Inflammatory macrophage treated with lipopolysaccharide for 1 hour (primary cell): Measurements from ENCODE around the gene GALNTL6.
A peak's percentile ranks its signal among the peaks of the same experiment; 100 is the strongest.

Experiments
- DNase-seq, 2 donors: peaks; one replicate each; pipeline ENCODE4 v3.0.0-alpha.2; 2020 to 2022

Gene GALNTL6

DNA sequence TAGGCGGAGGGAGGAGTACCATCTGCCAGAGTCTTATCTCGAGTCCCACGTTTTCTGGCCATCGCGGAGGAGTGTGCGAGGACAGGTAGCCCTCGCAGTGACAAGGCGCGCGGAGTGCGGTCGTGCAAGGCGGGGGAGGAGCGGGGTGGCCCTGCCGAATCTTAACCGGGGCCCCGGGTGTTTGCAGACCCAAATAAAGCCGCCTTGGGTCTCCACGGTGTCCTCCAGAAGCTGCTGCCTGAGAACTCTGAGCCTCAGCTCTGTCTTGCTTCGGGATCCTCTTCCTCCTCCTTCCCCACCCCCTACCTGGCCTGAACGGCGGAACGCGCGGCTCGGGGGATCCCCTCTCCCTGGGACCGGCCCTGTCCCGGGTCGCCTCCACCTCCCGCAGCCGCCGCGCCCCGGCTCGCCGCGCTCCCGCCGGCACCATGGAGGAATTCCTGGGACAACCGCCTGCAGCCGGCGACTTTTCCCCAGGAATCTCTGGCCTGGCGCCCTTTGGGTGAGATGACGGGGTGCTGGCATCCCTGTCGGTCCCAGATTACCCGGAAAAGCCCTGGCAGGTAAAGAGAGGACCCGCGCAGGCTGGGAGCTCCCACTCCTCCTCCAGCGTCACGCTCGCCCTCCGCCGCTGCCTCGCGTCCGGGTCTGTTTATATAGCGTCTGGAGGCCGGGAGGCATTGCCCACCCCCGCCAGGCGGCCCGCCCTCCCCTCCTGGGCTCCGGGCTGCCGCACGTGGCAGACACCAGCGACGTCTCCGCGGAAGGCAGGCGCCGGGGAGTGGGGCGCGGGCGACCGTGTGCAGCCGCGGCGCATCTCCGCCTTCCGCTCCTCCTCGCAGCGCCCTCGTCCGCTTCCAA, at the start of gene GALNTL6:
Gene GALNTL6, plus strand, starts transcription at position 740 of the 861 bp plus-strand sequence.
- no peak for DNase-seq

DNA sequence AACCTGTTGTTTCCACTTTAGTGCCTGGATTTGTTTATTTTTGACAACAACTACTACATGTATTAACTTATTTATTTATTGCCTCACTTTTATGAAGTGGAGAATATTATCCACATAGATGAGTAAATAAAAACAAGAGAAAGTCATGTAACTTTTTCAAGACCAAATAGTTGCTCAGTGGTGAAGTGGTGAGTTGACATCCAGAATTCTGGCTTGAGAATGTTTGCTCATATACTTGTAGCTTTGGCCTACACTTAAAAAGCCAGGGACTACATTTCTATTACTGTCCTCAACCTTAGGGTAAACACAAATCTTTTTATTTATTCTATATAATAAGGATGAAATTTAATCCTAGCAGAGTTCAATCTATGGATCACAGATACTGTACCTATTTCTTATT, 47.7 kb upstream of the GALNTL6 start:
- no peak for DNase-seq

DNA sequence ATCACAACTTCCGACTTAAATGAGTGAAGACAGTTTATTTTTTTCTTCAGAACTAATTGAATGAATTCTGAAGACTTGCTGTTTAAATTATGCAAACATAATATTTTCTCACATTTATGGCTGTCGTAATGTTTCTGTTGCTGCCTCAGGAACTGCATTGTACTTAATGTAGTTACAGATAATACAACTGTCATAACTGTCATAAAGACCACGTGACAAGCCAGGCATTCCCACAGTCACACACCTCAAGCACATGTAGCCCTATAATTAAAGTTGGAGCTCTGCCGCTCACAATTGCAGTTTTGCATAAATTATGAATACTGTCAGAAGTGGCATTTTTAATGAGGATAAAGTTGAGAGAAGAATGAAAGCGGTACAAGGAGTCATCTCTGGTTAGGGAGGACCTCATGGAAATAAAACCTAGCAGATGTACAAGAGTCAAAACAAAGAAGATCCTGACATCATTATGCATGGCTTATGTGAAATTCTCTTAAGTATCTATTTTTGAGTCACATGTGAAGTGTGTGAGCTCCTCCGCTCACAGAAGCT, 38.5 kb upstream of the GALNTL6 start:
- no peak for DNase-seq

DNA sequence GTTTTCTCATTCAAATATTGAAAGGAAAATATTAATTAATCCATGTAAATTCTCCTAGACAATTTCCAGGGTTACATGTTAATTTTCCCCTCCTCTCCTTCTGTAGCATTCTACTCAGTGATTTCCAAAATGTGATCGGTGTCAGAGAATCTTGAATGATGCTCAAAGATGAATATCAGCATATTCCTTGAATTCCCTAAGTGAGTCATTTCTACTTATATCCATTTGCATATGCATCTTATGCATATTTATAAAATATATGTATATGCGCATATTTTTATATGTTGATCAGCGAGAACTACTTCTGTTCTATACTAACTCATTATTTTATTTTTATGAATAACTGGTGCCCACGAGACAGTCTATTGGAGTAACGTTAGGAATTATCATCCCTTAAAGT, 33.9 kb upstream of the GALNTL6 start:
- DNase-seq: no peak

DNA sequence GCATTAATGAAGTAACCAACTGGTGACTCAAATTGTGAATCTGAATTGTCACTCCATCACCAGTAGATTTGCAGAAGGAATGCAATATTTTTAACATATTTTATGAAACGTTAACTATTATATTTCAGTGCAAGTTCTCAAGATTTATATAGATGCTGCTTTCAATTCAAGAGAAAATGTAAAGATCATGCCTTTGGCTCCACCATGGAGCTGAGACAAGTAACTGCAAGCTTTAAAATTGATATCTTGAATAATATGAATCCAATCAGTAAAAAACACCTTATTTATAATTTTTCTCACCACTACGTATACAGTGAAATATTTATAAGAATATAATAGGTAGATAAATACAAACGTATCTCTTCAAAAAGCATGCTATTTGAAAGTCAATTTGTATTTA, 27.8 kb upstream of the GALNTL6 start:
- no peak for DNase-seq

DNA sequence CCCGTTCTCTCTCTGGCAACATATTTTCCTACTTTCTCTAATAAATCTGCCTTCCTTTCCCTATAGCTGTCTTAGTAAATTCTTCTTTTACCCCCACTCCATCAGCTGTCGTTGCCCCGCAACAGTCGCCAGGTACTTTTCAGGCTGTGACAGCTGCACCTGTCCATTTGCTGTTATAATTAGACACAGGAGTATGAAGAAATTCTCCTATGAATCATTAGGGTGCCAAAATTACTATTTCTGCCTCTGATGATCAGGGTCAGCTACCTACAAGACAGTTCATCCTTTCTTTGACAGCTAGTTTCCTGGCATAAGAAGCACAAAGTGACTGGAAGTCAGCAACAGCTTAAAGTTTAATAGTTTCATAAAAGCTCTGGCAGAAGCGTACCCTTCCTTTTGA, 19.5 kb upstream of the GALNTL6 start:
- no peak for DNase-seq

DNA sequence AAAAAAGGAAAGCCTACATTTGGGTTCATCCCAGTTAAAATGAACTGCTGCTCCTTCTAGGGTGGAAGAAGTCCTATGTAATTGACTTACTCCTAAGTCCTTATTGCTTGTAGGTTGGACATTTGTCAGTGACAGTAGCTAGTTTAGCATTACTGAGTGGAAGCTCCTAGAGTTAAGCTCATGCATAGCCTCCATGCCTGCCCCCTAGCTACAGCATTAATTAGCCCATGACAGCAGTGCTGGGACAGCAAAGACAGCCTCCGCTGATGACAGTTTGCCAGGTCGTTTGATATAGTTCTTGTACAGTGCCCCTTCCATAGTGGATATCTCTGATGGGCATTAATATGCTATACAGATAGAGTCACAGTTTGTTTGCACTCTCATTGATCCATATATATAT, 18.7 kb upstream of the GALNTL6 start:
- DNase-seq: no peak

DNA sequence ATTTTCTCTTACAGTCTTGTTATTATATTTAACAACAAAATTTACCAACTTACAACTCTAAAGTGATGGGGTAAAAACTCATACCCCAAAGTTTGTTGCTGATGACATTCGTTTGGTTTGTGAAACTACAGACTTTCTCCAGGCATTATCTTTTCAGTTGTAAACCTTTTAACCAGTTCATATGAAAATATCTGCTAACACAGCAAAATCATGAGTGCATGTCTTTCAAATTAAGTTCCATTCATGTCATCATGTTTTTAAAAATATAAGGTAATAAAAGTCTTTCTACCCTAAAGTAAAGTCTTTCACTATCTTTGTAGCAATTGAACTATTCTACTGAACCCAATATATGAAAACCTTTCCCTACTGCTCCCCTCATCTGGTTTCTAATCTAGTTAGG, 3.4 kb upstream of the GALNTL6 start:
- DNase-seq: no peak

DNA sequence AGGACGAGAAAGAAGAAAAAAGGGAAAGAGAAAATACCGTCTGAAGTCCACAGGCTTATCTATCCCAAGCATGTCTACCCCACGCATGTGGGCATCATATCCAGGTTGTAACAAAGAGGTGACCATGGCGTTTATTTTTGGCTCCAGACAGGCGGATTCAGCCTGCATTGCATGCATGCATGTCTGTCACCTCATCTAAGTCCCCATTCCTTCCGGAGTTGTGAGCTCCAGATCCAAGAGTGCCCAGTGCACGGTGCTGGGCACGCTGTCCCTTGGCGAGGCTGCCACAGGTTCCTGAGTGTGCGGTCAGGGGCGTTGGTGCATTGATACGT, 905 bp upstream of the GALNTL6 start:
- DNase-seq: no peak

DNA sequence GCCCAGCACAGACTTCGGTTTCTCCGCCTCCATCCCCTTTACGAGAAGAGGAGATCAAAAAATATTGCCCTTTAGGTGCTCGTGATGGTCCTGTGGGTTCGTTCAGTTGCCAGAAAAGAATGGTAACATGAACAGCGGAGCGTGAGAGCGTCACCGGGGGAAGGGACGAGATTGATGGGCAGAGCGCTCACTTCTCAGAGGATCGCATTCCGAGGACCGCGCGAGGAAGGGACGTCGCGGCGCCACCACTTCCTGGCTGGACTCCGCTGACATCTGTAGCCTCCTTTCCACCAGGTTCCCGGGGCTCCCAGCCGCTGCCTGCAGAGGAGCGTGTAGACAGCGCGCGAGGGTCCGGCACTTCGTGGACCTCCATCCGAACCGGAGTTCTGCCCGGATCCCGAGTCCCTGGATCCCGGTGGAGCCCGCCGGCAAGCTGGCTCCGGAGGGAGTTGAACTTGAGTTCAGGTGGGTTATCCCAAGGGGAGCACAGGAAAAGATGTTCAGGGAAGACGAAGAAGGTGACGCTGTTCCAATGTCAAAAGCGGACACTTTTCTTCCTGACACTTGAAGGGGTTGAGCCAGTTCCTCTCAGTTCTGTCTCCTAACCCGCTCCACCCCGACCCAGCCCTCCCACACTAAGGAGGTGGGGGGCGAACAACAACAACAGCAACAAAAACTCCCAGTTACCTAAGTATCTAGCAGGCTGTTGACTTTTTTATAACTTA, 484 bp downstream of the GALNTL6 start:
- no peak for DNase-seq

DNA sequence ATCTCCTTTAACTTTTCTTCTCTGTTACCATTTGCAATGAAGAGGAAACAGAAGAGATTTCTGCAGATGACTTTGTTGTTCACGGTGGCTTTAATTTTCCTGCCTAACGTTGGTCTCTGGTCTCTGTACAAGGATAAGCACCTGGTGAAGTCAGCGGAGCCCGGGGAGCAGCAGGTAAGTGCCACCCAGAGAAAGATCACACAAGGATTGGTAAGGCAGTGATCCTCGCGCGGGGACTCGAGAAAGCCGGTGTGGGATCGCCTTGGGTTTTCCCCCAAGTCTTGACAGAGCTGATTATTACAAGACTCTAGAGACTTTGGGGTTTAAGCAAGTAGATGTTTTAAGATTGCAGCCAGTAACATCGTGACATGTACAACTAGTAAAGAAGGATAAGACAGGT, 1.3 kb downstream of the GALNTL6 start:
- no peak for DNase-seq

DNA sequence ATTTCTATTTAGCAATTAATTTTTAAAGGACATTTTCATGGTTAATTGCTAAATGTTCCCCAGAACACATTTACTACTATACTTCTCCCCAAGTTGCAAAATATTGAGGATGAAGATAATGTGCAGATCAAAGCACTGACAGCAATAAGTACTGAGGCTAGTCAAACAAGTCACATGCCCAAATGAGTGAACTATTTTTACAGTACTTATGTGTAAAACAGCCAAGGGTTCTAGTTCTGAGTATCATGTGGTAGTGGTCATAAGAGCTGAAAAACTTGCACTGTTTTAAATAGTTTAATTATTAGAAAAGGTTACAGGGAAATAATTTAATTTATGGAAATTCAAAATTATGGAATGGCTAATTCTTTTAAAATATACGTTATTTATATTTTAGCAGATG, 3.8 kb downstream of the GALNTL6 start:
- DNase-seq: no peak

DNA sequence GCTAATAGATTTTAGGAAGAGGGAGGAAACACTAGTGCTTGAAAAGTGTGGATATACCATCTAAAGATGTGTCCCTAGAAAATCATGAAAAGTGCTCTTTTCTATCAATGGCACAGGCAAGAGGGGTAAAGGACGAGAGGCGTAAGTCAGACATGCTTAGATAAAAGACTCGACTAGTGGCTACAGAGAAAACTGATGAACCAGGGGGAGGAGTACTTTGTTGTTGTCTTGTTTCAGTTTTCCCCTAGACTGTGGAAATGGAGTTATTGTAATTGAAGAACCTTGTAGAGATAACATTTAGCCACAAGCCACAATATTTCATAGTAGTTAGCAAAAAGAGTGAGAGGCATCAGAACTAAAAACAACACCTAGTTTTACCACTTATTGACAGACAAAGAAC, 21.4 kb downstream of the GALNTL6 start:
- no peak for DNase-seq

DNA sequence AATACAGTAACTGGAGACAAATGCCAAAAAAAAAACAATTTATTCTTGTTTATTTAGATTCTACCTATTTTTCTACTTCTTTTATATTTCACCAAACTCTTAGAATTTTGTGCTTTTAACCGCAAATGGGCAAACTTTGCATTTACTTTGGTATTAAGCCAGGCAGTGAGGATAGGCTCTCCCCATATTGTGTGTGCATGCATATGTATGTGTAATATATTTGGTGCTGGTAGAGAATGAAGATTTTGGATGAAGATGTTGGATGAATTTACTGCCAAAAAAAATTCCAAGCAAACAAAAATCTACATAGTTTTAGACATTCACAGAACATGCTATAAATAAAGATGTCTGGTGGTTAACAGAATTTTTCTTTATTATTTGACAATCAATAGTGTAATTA, 30.3 kb downstream of the GALNTL6 start:
- DNase-seq: no peak

DNA sequence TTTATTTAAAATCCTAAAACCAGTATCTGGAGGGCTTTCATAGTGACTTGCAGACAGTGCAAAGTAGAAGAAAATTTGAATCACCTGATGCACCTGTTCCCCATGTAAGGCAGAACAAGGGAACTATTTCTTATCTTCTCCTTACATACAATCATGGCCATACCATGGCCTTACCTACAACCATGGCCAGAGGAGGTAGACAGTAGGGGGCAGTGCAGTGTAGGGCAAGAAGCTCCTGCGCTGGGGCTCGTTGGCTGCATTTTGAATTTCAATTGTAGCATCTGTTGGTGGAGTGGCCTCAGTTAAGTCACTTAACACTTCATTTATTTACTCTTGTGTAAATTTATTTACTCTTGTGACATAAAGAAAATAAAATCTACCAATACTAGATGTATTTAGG, 33.0 kb downstream of the GALNTL6 start:
- peak; percentile 5 to 40 for DNase-seq

DNA sequence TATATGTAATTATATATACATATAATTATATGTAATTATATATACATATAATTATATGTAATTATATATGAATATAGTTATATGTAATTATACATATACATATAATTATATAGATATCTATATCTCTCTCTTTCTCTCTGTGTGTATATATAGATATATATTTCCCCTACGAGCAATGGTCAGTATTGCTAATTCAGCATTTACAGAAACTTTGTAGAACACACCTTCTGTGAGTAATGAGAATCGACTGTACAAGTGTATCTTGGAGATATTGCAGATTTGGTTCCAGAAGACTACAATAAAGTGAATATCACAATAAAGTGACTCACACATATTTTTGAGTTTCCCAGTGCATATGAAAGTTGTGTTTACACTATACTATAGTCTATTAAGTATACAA, 33.7 kb downstream of the GALNTL6 start:
- DNase-seq: no peak

DNA sequence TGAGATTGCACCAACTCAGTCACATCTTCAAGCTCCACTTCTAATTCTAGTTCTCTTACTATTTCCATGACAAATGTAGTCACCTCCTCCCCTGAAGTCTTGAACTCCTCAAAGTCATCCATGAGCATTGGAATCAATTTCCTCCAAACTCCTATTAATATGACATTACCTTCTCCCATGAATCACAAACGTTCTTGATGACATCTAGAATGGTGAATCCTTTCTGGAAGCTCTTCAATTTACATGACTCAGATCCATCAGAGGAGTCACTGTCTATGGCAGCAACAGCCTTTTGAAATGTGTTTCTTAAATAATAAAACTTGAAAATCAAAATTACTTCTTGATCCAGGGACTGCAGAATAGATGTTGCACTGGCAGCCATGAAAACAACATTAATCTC, 34.5 kb downstream of the GALNTL6 start:
- no peak for DNase-seq

DNA sequence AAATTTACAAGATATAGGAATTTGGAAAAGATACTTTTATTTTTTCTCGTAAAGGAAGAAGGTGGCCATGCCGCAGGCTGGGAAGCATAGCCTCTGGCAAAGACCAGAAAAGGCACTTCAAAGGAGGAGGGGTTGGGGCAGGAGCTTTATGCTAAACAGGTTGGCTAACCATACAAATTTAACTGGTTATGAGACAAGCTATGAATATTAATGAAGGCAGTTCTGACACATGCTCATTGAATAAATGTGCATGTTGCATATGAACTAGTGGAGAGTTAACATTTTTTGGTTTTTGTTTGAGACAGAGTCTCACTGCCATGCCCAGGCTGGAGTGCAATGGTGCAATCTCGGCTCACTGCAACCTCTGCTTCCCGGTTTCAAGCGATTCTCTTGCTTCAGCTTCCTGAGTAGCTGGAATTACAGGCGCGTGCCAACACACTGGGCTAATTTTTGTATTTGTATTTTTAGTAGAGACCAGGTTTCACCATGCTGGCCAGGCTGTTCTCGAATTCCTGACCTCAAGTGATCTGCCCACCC, 36.5 kb downstream of the GALNTL6 start:
- DNase-seq: no peak

DNA sequence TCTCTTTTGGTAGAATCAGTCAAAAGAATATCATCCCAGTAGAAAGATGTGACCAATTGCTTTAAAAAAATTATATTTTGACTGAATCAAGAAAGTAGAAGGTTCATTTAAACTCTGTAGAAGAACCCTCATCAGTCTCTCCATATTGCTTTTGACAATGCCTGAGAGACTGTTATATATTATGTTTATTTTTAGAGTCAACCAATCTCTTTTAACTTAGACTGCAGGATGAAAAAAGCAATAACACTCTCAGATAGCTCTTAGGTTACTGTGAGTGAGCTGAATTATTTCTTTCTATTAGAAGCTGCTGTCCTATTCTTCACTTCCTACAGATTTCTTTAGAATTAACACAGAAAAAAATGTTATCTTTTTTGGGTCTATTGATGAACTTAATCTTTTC, 38.1 kb downstream of the GALNTL6 start:
- DNase-seq: no peak

DNA sequence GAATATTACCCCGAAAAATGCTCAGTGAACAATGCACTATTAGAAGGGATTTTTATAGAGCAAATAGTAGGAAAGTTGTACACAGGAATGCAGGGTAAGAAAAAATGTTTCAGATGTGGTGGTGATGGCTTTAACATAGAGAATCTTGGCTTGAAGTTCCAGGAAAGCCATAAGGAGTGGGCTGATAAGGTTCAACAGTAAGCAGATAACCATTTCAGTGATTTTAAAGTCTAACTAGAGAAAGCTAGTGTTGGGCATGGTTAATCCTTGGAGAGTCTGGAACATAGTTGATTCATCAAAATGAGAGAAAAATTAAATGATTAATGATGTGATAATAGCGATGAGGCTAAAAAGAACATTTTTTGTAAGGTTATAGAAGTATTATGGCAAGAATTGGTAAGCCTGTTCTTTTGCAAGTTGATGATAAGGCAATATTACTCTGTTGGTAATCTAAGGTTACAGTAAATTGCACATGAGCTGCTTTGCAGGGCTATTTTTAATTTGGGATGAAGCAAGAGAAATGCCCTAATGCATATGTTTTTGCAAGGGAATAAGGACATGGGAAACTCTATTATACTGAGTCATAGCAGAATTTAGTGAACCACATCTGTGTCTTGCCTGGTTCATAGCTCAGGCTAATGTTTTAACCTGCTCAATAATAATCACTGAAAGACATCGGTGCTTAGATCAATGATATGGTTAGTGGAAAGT, 44.3 kb downstream of the GALNTL6 start:
- no peak for DNase-seq

DNA sequence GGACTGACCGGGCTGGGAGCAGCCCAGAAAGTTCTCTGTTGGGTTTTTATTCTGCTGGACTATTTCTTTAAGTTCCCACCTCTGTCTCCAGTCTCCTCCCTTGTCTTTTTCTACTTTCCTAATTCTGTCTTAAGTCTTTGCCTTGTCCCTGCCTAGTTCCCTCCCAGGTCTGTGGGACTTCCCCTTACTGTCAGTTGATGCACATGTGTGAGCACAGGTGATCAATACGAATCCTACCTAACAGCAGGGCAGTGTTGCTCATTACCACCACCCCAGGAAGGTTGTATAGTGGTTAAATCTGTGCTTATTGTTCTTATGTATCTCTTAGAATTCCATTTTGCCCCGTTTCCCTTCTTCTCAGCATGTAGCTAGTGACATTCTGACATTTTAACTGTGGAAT, 62.1 kb downstream of the GALNTL6 start:
- no peak for DNase-seq

DNA sequence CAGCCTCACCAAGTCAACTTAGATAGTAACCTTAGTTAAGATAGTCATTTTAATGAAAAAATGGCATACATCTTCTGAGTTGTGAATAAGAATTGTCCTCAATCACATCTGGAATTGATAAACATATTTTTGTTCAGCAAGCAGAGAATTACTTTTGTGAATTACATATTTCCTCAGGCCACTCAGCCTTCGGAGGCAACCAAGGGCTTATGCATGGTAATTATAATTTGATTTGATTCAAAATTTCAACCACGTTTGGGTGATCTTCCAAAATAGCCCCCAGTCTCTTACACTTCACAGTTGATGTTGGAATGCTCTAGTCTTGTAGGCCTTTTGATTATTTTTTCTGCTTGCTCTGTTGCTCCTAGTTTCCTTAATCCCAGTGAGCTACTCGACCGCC, 63.4 kb downstream of the GALNTL6 start:
- no peak for DNase-seq

DNA sequence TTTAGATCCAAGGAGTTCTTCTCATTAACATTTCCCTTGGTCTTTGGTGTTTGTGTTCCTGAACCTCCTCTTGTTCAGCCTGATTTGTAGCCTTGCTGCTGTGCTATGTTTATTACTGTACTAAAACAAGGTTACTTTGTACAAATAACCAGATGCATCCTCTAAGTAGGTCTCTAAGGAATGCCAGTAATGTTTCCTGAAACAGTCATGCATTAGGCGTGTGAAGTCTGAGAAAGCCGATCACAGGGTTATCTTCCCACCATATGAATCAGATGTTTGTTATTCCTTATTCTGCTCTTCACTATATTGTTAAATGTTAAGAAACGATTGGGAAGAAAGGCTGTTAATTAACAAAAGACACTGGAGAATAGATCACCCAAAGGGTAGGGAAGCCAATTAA, 66.9 kb downstream of the GALNTL6 start:
- no peak for DNase-seq
